KMS-11 (cell line): ENCODE results near the gene SPPL2B.
"Not testable (repeated sequence)": the region's sequence is repeated elsewhere in the genome, so short reads cannot be mapped to it uniquely, and the experiment has no call there.

Experiments used
- H2AFZ ChIP-seq: fragments of 200-600 bp; sonication (generic); 2 replicates; pipeline ENCODE4 v1.6.1; 2016; ENCODE audit warnings: antibody characterized with exemption, mixed run types, low read depth
- H3K27ac ChIP-seq: fragments of 200-600 bp; sonication (generic); 2 replicates; pipeline ENCODE4 v1.6.1; 2016; ENCODE audit warnings: mild to moderate bottlenecking, mixed run types
- H3K27me3 ChIP-seq: fragments of 200-600 bp; sonication (generic); 2 replicates; pipeline ENCODE4 v1.6.1; 2017; ENCODE audit warnings: mild to moderate bottlenecking, low read depth, mixed run types, moderate library complexity; ENCODE audit not compliant: insufficient read depth
- H3K36me3 ChIP-seq: fragments of 200-600 bp; sonication (generic); 2 replicates; pipeline ENCODE4 v1.6.1; 2017; ENCODE audit warnings: mild to moderate bottlenecking, mixed run types; ENCODE audit not compliant: insufficient read depth
- H3K4me1 ChIP-seq: fragments of 200-600 bp; sonication (generic); 2 replicates; pipeline ENCODE4 v1.6.1; 2016; ENCODE audit warnings: mild to moderate bottlenecking, low read depth, mixed run types; ENCODE audit not compliant: poor library complexity, severe bottlenecking
- H3K4me2 ChIP-seq: fragments of 200-600 bp; sonication (generic); 2 replicates; pipeline ENCODE4 v1.7.0; 2016; ENCODE audit warnings: mild to moderate bottlenecking, mixed run types
- H3K4me3 ChIP-seq: fragments of 200-600 bp; sonication (generic); IDR thresholded peaks from 2 replicates; pipeline ENCODE4 v1.6.1; 2017; ENCODE audit warnings: low read depth, low read length, mixed read lengths; ENCODE audit not compliant: insufficient read depth
- H3K79me2 ChIP-seq: fragments of 200-600 bp; sonication (generic); 2 replicates; pipeline ENCODE4 v1.6.1; 2016; ENCODE audit warnings: low read depth, mixed run types; ENCODE audit not compliant: insufficient read depth
- H3K9ac ChIP-seq: fragments of 200-600 bp; sonication (generic); 2 replicates; pipeline ENCODE4 v1.6.1; 2016; ENCODE audit warnings: mild to moderate bottlenecking, mixed run types
- H4K20me1 ChIP-seq: fragments of 200-600 bp; sonication (generic); 2 replicates; pipeline ENCODE4 v1.6.1; 2016; ENCODE audit warnings: mild to moderate bottlenecking, mixed run types; ENCODE audit not compliant: insufficient read depth
- CTCF ChIP-seq: fragments of 200-600 bp; sonication (generic); conservative IDR thresholded peaks from 2 replicates; pipeline ENCODE4 v1.6.1; 2017; ENCODE audit warnings: low read depth, mild to moderate bottlenecking, antibody characterized with exemption, low read length, moderate library complexity, mixed read lengths

Gene SPPL2B

GRCh38 chr19:2394442-2395292, 66.2 kb downstream of the SPPL2B start:
- Histone ChIP-seq H2AFZ (peak overlapping the region; percentile 45), H3K27ac (peak overlapping the region; percentile 95), H3K79me2 (no peaks in the 10 kb centered on the region), H3K4me1 (peaks cover 47% of the 10 kb centered on the region), H3K27me3 (no peaks in the 10 kb centered on the region), H3K4me3 (no peak overlapping the region), H3K4me2 (peak overlapping the region; percentile 90), H3K36me3 (no peaks in the 10 kb centered on the region), H3K9ac (peak overlapping the region; percentile 63), H4K20me1 (no peaks in the 10 kb centered on the region)
- no peak for TF ChIP-seq CTCF

- H4K20me1 ChIP-seq, H3K36me3 ChIP-seq, H3K4me3 ChIP-seq, H3K79me2 ChIP-seq, H3K27me3 ChIP-seq: not testable (repeated sequence)
- Histone ChIP-seq H3K9ac (peak overlapping the region; percentile 63), H2AFZ (peak overlapping the region; percentile 45; the same call in 1 of the 2 replicates), H3K4me2 (peak overlapping the region; percentile 90; the same call in 1 of the 2 replicates), H3K27ac (peak overlapping the region; percentile 95), H3K4me1 (peaks cover 47% of the 10 kb centered on the region)
These were observed 66.9 kb downstream of the SPPL2B start for GRCh38 chr19:2395293-2395829.

GRCh38 chr19:2397173-2397572, 68.7 kb downstream of the SPPL2B start:
- not testable (repeated sequence) for H3K27me3 ChIP-seq, H3K4me3 ChIP-seq, H3K9ac ChIP-seq, H4K20me1 ChIP-seq, H3K79me2 ChIP-seq, H3K4me2 ChIP-seq, H2AFZ ChIP-seq, H3K27ac ChIP-seq, H3K36me3 ChIP-seq
- H3K4me1 ChIP-seq = peaks cover 34% of the 10 kb centered on the region

GRCh38 chr19:2398735-2399305, 70.3 kb downstream of the SPPL2B start:
- TF ChIP-seq CTCF = no peak
- peaks cover 18% of the 10 kb centered on the region for H3K4me1 ChIP-seq
- H3K4me3 ChIP-seq = no peak overlapping the region
- H3K4me2 ChIP-seq = no peak overlapping the region
- no peak overlapping the region for H3K27ac ChIP-seq
- no peaks in the 10 kb centered on the region for H3K36me3 ChIP-seq
- H4K20me1 ChIP-seq = no peaks in the 10 kb centered on the region
- no peaks in the 10 kb centered on the region for H3K27me3 ChIP-seq
- no peaks in the 10 kb centered on the region for H3K79me2 ChIP-seq
- H2AFZ ChIP-seq = no peak overlapping the region
- no peak overlapping the region for H3K9ac ChIP-seq

- H3K36me3 ChIP-seq = no peaks in the 10 kb centered on the region
- no peak overlapping the region for H3K27ac ChIP-seq
- H3K9ac ChIP-seq = no peak overlapping the region
- no peaks in the 10 kb centered on the region for H3K79me2 ChIP-seq
- H3K4me3 ChIP-seq = no peak overlapping the region
- H3K4me1 ChIP-seq = peaks cover 14% of the 10 kb centered on the region
- no peak for TF ChIP-seq CTCF
- H3K4me2 ChIP-seq = no peak overlapping the region
- no peak overlapping the region for H2AFZ ChIP-seq
- no peaks in the 10 kb centered on the region for H3K27me3 ChIP-seq
- H4K20me1 ChIP-seq = no peaks in the 10 kb centered on the region
These were observed 71.1 kb downstream of the SPPL2B start for GRCh38 chr19:2399582-2399981.
